GDM1 (cell line): ENCODE measurements around the gene CDH13.

ENCODE experiments used
- DNase-seq: peaks from one replicate; lab custom pipeline; 2025; lab: John Stamatoyannopoulos, UW

CDH13 gene

GRCh38 chr16:82750068-82750467 lies 123.3 kb downstream of the CDH13 start:
- DNase-seq, result no peak

DNA sequence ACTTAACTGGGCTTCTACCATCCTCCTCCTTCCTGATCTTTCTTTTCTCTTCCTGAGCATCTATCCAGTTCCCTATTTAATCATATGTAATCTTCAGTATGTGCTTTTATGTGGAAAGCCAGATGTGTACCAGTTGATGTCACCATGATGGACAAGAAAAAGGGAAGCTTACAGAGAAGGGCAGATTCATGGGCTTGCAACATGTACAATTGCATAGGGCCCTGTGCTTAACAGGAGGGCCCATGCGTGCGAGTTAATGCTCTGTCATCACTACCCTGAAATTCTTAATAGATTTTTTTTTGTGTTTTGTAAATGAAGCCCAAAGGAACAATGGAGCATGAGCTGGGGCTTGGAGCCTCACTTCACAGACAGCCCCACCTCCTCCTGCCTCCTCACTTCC lies 124.3 kb downstream of the CDH13 start:
- DNase-seq, result no peak

GRCh38 chr16:82752172-82752571 lies 125.4 kb downstream of the CDH13 start:
- no peak for DNase-seq

GRCh38 chr16:82753821-82754220 lies 127.1 kb downstream of the CDH13 start:
- no peak for DNase-seq

- DNase-seq, result no peak
Observed at GRCh38 chr16:82754716-82755513, 128.1 kb downstream of the CDH13 start.

DNA sequence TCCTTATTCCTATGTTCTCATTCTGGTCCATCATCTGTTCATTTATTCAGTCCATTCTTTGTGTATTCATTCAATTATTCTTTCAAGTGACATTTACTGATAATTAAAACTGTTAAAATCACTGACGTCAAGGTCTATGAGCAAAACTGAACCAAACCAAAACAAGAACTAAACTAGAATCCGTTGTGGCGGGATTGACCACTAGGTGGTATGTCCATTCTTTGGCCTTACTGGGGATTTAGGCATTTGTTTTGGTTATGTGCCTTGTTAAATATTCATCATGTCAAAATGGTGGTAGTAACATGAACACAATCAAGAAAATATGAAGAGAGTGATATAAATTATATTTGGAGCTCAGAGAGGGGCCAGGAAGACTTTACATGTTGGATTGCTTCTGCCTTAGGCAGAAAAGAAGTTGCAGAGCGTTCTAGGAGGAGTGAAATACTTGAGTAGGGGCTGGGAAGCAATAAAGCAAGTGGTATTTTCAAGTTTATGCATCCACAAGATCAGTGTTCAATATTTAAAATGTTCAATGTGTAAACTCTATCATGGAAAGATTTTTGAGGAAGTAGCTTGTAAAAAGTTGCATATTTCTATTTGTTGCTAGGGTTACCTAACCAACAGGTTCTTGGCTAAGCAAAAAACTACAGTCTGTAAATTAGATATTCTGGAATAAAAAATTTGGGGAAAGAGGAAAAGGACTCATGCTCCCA lies 129.0 kb downstream of the CDH13 start:
- no peak for DNase-seq

DNA sequence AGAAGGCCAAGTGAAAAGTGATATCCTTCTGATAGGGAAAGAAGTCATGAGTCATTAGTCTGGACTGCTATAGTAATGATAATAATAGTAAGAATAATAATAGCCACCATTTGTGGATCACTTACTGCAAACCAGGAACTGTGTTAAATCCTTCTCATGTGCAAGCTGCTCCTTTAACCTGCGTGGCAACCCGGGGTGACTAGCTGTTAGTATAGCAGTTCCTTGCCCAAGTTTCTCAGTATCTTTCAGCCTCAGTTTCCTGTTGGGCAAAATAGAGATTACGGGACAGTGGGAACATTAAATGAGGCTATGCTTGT lies 129.5 kb downstream of the CDH13 start:
- no peak for DNase-seq

DNA sequence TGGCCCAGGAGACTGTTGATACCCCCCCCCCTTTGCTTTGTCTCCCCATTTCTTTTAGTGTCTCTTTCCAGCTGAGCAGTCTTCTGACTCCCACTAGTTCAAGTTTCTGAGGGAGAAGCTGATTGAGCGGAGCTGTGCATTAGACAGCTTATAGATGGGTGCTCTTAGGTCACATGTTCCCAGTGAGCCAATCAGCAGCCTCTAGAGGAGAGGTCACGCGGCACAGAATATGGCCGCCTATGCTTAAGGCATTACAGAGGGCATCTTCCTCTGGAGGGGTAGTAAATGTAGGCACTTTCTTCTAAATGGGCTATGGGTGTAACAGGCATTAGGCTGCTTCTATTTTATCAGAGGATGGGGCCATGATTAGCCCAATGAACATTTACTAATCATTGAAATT lies 131.6 kb downstream of the CDH13 start:
- no peak for DNase-seq

DNA sequence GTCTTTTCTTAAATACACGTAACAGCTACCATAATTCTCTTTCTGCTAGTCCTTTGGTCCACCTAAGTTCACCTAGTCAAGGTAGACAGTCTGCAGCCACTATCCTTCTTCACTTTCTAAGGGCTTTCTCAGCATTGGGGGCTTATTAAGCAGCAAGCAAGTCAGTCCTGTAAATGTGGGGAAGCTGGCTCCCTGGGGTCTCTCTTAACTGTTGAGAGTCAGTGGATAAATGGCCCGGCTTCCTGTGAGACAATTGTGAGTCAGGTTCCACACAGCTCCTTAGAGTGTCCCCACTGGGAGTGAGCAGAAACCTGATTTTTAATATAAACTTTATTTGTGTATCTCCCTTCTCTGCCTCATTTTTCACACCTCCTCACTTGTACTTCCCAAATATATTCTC lies 132.1 kb downstream of the CDH13 start:
- DNase-seq, result no peak

GRCh38 chr16:82761236-82761635 lies 134.5 kb downstream of the CDH13 start:
- no peak for DNase-seq

- no peak for DNase-seq
Observed at GRCh38 chr16:82761858-82762257, 135.1 kb downstream of the CDH13 start.

GRCh38 chr16:82763371-82763770 lies 136.6 kb downstream of the CDH13 start:
- no peak for DNase-seq

DNA sequence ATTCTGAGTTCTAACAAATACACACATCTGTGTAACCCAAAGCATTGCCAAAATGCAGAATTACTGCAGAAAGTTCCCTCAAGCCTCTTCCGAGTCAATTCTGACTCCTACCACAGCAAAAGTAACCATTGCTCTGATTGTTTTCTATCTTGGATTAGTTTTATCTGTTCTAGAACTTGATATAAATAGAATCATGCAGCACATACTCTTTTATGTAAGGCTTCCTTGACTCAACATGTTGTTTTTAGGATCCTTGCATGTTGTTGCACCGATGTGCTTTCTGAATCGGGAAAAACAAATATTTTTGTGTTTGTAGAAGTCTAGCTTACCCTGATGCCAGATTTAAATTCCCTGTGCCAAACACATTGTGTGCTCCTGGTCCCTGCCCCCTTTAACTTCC lies 140.4 kb downstream of the CDH13 start:
- no peak for DNase-seq

DNA sequence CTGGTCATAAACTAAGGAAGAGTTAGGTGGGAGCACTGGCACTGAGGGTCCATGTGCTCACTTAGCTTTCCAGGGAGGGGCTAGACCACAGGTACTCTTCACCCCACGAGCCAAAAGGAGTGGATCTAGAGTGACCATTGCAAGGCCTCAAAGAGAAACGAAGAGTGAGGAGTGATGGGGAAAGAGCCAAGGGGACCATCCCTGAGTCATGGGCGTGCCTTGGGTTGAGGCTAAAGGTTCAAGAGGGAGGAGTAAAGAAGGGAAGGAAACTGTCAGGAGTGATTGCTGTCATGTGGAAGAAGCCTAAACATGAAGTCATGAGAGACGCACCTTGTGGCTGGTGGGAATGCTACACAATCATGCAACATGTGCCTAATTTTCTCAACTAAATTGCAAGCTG lies 141.0 kb downstream of the CDH13 start:
- no peak for DNase-seq

GRCh38 chr16:82769845-82770244 lies 143.1 kb downstream of the CDH13 start:
- DNase-seq, result no peak

DNA sequence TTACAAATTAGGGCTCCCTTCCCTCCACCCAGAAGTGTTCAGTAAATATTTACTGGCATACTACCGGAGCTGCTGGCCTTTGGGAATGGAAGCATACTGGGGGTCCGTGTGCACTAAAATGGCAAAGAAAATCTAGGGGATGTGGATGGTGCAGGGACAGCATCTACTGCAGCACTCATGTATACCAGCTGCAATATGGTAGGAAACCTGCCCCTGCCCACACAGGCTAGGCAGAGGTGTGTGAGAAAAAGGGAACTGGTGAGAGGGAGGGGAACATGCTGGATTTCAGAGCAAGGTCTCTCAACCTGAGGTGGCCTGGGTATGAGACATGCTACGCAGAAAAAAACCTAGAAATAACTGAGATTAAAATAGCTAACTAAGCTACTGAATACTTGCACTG lies 145.4 kb downstream of the CDH13 start:
- DNase-seq, result no peak

GRCh38 chr16:82773018-82773417 lies 146.2 kb downstream of the CDH13 start:
- DNase-seq, result no peak

DNA sequence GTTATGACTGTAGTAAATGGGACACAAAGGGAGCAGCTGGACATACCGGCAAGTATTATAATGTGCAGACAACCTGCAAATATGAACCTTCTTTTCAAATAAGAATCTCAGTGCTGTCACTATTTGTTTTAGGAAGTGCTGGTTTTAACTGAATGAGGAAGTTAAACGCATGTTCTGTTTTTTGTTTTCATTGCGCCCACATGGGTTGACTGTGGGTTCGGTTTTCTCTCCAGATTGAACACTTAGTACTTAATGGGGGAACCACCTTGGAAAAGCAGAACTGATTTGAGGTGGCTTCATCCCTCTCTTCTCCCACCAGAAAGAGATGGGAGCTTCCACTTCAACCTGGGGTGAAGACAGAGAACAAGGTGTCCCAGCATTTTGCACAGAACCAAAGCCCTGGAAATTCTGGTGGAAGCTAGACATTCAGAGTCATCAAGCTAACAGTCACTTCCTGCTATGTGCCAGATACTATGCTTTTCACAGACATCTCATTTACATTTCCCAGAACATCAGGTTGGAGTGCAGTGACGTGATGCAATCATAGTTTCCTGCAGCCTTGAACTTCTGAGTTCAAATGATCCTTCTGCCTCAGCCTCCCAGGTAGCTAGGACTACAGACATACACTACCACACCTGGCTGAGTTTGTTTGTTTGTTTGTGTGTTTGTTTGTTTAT lies 149.8 kb downstream of the CDH13 start:
- DNase-seq, result no peak

- no peak for DNase-seq
Observed at GRCh38 chr16:82782715-82783251, 156.0 kb downstream of the CDH13 start.

DNA sequence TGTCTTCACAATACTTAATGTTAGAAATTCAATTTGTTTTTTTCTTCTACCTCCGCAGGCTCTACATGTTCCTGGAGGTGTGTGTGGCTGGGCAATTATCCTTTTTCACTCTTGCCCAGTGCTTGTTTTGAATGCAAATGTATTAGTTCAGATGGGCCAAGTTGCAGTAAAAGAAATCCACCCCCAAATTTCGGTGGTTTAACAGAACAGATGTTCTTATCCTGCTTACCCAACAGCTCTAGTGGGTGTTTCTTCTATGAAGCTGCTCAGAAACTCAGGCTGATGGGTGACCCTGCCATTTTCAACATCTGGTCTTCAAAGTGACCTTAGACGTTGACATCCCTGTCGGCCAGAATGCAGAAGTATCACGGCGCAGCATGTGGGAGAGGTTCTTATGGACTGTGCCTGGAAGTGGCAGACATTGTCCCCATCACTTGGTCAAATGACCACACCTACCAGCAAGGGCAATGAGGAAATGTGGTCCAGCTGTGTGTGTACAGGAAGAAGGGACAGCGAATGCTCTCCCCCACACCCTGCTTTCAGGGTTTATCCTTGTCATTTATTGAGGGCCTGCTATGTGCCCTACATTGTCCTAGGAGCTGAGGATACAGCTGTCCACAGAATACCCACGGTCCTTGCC lies 157.3 kb downstream of the CDH13 start:
- DNase-seq, result no peak

DNA sequence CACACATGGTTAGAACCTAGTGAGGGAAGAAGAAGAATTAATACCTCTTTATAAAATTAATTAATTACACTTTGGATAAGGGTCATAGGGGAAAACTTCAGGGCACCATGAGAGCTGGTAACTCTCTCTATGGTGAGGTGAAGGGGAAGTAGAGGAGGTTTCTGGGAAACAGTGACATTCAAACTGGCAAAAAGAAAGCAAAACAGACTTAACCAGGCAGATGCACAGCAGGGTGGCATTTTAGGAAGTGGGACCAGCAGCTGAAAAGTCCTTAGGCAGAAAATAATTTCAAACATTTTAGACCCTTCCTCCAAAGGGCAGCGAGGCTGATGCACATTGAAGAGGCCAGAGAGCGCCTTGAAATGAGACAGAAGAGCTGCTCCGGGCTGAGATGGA lies 157.8 kb downstream of the CDH13 start:
- DNase-seq, result no peak

- DNase-seq, result no peak
Observed at GRCh38 chr16:82788225-82788624, 161.5 kb downstream of the CDH13 start.

DNA sequence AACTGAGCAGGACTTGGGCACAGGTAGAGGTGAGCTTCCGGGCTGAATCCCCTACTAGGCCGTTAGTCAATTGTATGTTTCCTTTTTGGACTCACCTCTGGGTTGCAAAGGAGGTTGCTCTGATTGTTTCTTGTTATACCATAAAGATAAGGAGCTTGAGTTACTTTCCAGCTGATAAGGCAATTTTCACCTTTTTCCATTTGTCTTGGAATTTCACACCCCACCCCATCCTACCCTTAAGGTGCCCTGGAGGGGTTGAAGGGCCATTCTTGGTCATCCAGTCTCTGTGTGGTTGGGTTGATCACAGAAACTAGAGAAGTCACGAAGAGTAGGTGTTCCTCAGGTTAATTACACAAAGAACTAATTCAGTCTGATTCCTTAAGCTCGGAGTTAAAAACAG lies 162.2 kb downstream of the CDH13 start:
- DNase-seq, result no peak
